HUES6 (cell line): ENCODE measurements around the gene LCK.

Experiments
- H3K27ac ChIP-seq: 2 replicates; pipeline ENCODE4 v1.7.0; 2013; ENCODE audit warnings: low read depth, mild to moderate bottlenecking, low read length, inconsistent platforms
- H3K27me3 ChIP-seq: 2 replicates; pipeline ENCODE4 v1.6.1; 2013; ENCODE audit warnings: low read length; ENCODE audit not compliant: control insufficient read depth, insufficient read depth
- H3K36me3 ChIP-seq: 2 replicates; pipeline ENCODE4 v1.6.1; 2013; ENCODE audit warnings: low read length; ENCODE audit not compliant: control insufficient read depth, insufficient read depth
- H3K4me1 ChIP-seq: 2 replicates; pipeline ENCODE4 v1.6.1; 2013; ENCODE audit warnings: low read length; ENCODE audit not compliant: control insufficient read depth, insufficient read depth
- H3K4me3 ChIP-seq: 2 replicates; pipeline ENCODE4 v1.5.1; 2013; ENCODE audit warnings: low read depth, low read length
- H3K9ac ChIP-seq: one replicate; pipeline ENCODE4 v1.6.1; 2013; ENCODE audit warnings: mild to moderate bottlenecking, low read length
- H3K9me3 ChIP-seq: 2 replicates; pipeline ENCODE4 v1.6.1; 2013; ENCODE audit warnings: low read depth, low read length; ENCODE audit not compliant: control insufficient read depth, insufficient read depth

LCK gene

GRCh38 chr1:32240140-32240951, 10.7 kb upstream of the LCK start:
- H3K4me3 ChIP-seq: peak overlapping the region; percentile 87
- H3K9ac ChIP-seq: peak overlapping the region; percentile 82
- no peaks in the 10 kb centered on the region for H3K9me3 ChIP-seq
- H3K27me3 ChIP-seq: no peaks in the 10 kb centered on the region
- peaks cover 14% of the 10 kb centered on the region for H3K4me1 ChIP-seq
- peak overlapping the region; percentile 36; the same call in 1 of the 2 replicates for H3K27ac ChIP-seq
- peaks cover 4% of the 10 kb centered on the region for H3K36me3 ChIP-seq

GRCh38 chr1:32241001-32241763, 9.9 kb upstream of the LCK start:
- Histone ChIP-seq H3K27me3 (no peaks in the 10 kb centered on the region), H3K9ac (peak overlapping the region; percentile 82), H3K27ac (peak overlapping the region; percentile 36; the same call in 1 of the 2 replicates), H3K9me3 (no peaks in the 10 kb centered on the region), H3K4me3 (peak overlapping the region; percentile 87), H3K4me1 (peaks cover 14% of the 10 kb centered on the region), H3K36me3 (peaks cover 2% of the 10 kb centered on the region)

- H3K9me3 ChIP-seq: no peaks in the 10 kb centered on the region
- H3K4me3 ChIP-seq: peak overlapping the region; percentile 19; the same call in 1 of the 2 replicates
- H3K36me3 ChIP-seq: no peaks in the 10 kb centered on the region
- no peak overlapping the region for H3K9ac ChIP-seq
- peaks cover 14% of the 10 kb centered on the region for H3K4me1 ChIP-seq
- no peak overlapping the region for H3K27ac ChIP-seq
- no peaks in the 10 kb centered on the region for H3K27me3 ChIP-seq
These were observed 8.7 kb upstream of the LCK start for GRCh38 chr1:32242341-32242851.

GRCh38 chr1:32246888-32247273, 4.2 kb upstream of the LCK start, which contains the start of gene FAM167B:
FAM167B (plus strand) TSS chr1:32247222; CDS start chr1:32247422, 200 bp downstream.
- Histone ChIP-seq H3K36me3 (no peaks in the 10 kb centered on the region), H3K4me3 (no peak within 1 kb of the TSS), H3K9me3 (no peaks in the 10 kb centered on the region), H3K27ac (no peak within 1 kb of the TSS), H3K9ac (no peak within 1 kb of the TSS), H3K4me1 (peaks cover 22% of the 10 kb centered on the region), H3K27me3 (no peaks in the 10 kb centered on the region)

- Histone ChIP-seq H3K4me1 (peaks cover 26% of the 10 kb centered on the region), H3K9me3 (no peaks in the 10 kb centered on the region), H3K27me3 (no peaks in the 10 kb centered on the region), H3K27ac (no peak overlapping the region), H3K4me3 (no peak overlapping the region), H3K36me3 (no peaks in the 10 kb centered on the region), H3K9ac (no peak overlapping the region)
These were observed 3.6 kb upstream of the LCK start for GRCh38 chr1:32247452-32247851.

- no peaks in the 10 kb centered on the region for H3K9me3 ChIP-seq
- no peaks in the 10 kb centered on the region for H3K36me3 ChIP-seq
- peaks cover 23% of the 10 kb centered on the region for H3K4me1 ChIP-seq
- no peaks in the 10 kb centered on the region for H3K27me3 ChIP-seq
- no peak overlapping the region for H3K9ac ChIP-seq
- no peak overlapping the region for H3K27ac ChIP-seq
- H3K4me3 ChIP-seq: peak overlapping the region; percentile 42
These were observed 2.8 kb upstream of the LCK start for GRCh38 chr1:32247983-32248889.

- H3K9ac ChIP-seq: no peak overlapping the region
- H3K9me3 ChIP-seq: no peaks in the 10 kb centered on the region
- no peaks in the 10 kb centered on the region for H3K27me3 ChIP-seq
- no peak overlapping the region for H3K27ac ChIP-seq
- H3K4me1 ChIP-seq: peaks cover 23% of the 10 kb centered on the region
- no peak overlapping the region for H3K4me3 ChIP-seq
- H3K36me3 ChIP-seq: no peaks in the 10 kb centered on the region
These were observed 1.1 kb upstream of the LCK start for GRCh38 chr1:32249831-32250525.

GRCh38 chr1:32255072-32256071, 4.3 kb downstream of the LCK start:
- H3K9me3 ChIP-seq: no peaks in the 10 kb centered on the region
- H3K27me3 ChIP-seq: no peaks in the 10 kb centered on the region
- no peak overlapping the region for H3K27ac ChIP-seq
- no peak overlapping the region for H3K4me3 ChIP-seq
- no peaks in the 10 kb centered on the region for H3K36me3 ChIP-seq
- peaks cover 14% of the 10 kb centered on the region for H3K4me1 ChIP-seq
- H3K9ac ChIP-seq: no peak overlapping the region

GRCh38 chr1:32256473-32257226, 5.6 kb downstream of the LCK start:
- Histone ChIP-seq H3K9me3 (no peaks in the 10 kb centered on the region), H3K9ac (no peak overlapping the region), H3K4me3 (no peak overlapping the region), H3K27ac (no peak overlapping the region), H3K36me3 (no peaks in the 10 kb centered on the region), H3K27me3 (no peaks in the 10 kb centered on the region), H3K4me1 (peaks cover 5% of the 10 kb centered on the region; the same call in 1 of the 2 replicates)
